Right lobe of liver (tissue), 6 donors: Measurements from ENCODE around the gene ANO6. TPM values are rescaled to one million over a fixed set of nuclear protein-coding genes. Genes with fewer than 3 reads are reported as not detected.
"Not testable (repeated sequence)": the region's sequence is repeated elsewhere in the genome, so short reads cannot be mapped to it uniquely, and the experiment has no call there.

ENCODE experiments used
- ATAC-seq, 4 donors: fragments of 200-7000 bp; cut with Tn5 transposase; one replicate each; pipeline ENCODE4 v1.9.1; 2020; ENCODE audit warnings: mild to moderate bottlenecking in 4 of 4, moderate library complexity in 4 of 4
- DNase-seq, 3 donors: peaks; one replicate each; pipeline ENCODE4 v3.0.0-alpha.2; 2020
- H3K27ac ChIP-seq, 3 donors: fragments of 200-600 bp; one replicate each; pipeline ENCODE4 v1.8.0; 2022
- H3K27me3 ChIP-seq, 2 donors: fragments of 200-600 bp; one replicate each; pipeline ENCODE4 v1.8.0; 2022
- H3K36me3 ChIP-seq, 4 donors: fragments of 200-600 bp; sonication (generic) in 1 of 4; one replicate each; pipeline versions ENCODE4 v1.5.1 to v1.8.0; 2017 to 2022; ENCODE audit warnings: control low read depth in 1 of 4
- H3K4me1 ChIP-seq, 4 donors: fragments of 200-600 bp; sonication (generic) in 1 of 4; one replicate each; pipeline versions ENCODE4 v1.5.1 to v1.8.0; 2017 to 2022; ENCODE audit warnings: control low read depth in 1 of 4
- H3K4me3 ChIP-seq, 3 donors: fragments of 200-600 bp; one replicate each; pipeline ENCODE4 v1.8.0; 2022
- H3K9me3 ChIP-seq, 4 donors: fragments of 200-600 bp; sonication (generic) in 1 of 4; one replicate each; pipeline versions ENCODE4 v1.5.1 to v1.8.0; 2017 to 2022; ENCODE audit warnings: control low read depth in 1 of 4
- CTCF ChIP-seq, 4 donors: fragments of 200-600 bp in 3 of 4; fragments of 450-650 bp in 1 of 4; IDR thresholded peaks; one replicate each; pipeline versions ENCODE4 v1.5.1 to v1.8.0; 2016 to 2022; ENCODE audit warnings: antibody characterized with exemption in 4 of 4, mild to moderate bottlenecking in 2 of 4
- POLR2A ChIP-seq: fragments of 450-650 bp; IDR thresholded peaks from one replicate; pipeline ENCODE4 v1.6.1; 2017; ENCODE audit warnings: antibody characterized with exemption, mild to moderate bottlenecking
- WGBS: methylation state at CpG from one replicate; pipeline ENCODE4 v1.1.6; 2018; ENCODE audit warnings: low coverage, low lambda C conversion rate; ENCODE audit not compliant: insufficient coverage; ENCODE audit errors: missing lambda C conversion rate; 5-methylcytosine and 5-hydroxymethylcytosine counted together
- intact Hi-C, 2 donors: fragments of 100-400 bp; cut with DNase I; formaldehyde crosslinking; loops; one replicate each; pipeline versions ENCODE4 v1.11.2 to v1.14.1; 2022
- total RNA-seq, 6 experiments: library from RNA; depleted of rRNA in 2 of 6; stranded (reverse); fragments of >200 nt in 2 of 6; fragmentation: NEBNext Ultra II Directional in 3 of 6; extraction: Animal tissue kit (Norgen Biotek cat#: 25700) in 3 of 6; gene quantifications; one replicate each; pipeline versions ENCODE4 v1.1.0 to v1.2.4, GENCODE V29; 2016 to 2023
- donor health status: DM: no; HTN: yes; CAD: no.
- donor health status: DM: no; HTN: no; CAD: no.
- donor health status: DM: no; HTN: no; CAD: no.
- donor health status: DM: no; HTN: yes; CAD: no.
- donor health status: DM: no; HTN: yes; CAD: no.

The ANO6 gene
- total RNA-seq, 6 experiments from 2014 or later: 41.8 to 78.5 (median 48.9) TPM

DNA sequence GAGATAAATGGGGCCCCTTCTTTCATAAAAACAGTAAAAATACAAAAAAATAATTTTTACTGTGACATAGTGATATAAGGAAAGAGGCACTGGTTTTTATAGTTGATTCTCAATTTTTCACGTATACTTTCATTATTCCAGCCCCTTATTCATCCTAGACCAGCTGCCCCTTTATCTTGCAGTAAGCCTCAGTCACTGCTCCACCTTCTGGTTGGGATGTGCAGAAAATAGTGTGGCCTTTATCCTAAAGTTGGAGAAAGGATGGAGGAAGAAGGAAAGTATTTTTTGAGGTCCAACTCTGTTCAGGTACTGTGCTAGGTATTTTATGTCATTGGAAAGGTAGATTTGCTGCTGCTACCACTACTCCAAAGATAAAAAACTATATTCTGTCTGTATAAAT lies 172.7 kb downstream of the ANO6 start:
- Histone ChIP-seq H3K9me3 (no peaks in the 10 kb centered on the region), H3K4me1 (no peaks in the 10 kb centered on the region)
- TF ChIP-seq POLR2A: no peak
- TF ChIP-seq CTCF (IDR thresholded peaks at IDR 0.05): peak; percentile 55 to 71 (median 62)

DNA sequence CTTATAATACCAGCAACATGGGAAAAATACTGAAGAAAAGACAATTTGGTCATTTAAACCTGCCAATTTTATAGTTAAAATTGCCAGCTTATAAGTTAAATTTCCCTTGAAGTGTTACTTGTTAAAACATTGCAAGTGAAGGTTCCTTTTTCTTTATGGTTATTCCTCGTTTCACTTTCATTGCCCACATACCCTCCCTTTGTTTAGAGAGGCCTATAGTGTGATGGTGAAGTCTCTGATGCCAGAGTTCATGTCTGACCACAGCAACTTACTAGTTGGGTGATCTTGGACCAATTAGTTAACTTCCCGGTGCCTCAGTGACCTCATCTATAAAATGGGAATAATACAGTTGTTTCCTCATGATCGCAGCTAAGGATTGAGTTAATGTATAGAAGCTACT lies 173.5 kb downstream of the ANO6 start:
- H3K4me1 ChIP-seq: no peaks in the 10 kb centered on the region
- no peak for TF ChIP-seq POLR2A
- TF ChIP-seq CTCF (IDR thresholded peaks at IDR 0.05): no peak
- peaks cover 0 to 3% (median 0%) of the 10 kb centered on the region in 4 donors for H3K36me3 ChIP-seq
- no peaks in the 10 kb centered on the region for H3K27me3 ChIP-seq
- H3K4me3 ChIP-seq: no peak overlapping the region
- ATAC-seq: no peak
- DNase-seq: no peak
- intact Hi-C loops: loop anchor here in 1 of 2 donors (10.0 kb wide), 1 partner anchor 205 kb away; no protein-coding TSS in a partner anchor
- no peaks in the 10 kb centered on the region for H3K9me3 ChIP-seq
- WGBS: 94% methylated on average over 3 of the region's 3 CpGs
- H3K27ac ChIP-seq: no peak overlapping the region

More for the DNA sequence above, 172.7 kb downstream of the ANO6 start:
- Histone ChIP-seq H3K36me3 (peaks cover 0 to 3% (median under 1%) of the 10 kb centered on the region in 4 donors), H3K4me3 (no peak overlapping the region), H3K27ac (no peak overlapping the region), H3K27me3 (no peaks in the 10 kb centered on the region)
- intact Hi-C loops: loop anchor here in 1 of 2 donors (10.0 kb wide), 1 partner anchor 204 kb away; no protein-coding TSS in a partner anchor
- 13% methylated on average over 1 of the region's 1 CpG for WGBS
- ATAC-seq (peak; percentile 72 to 77 (median 73)), DNase-seq (no peak)

DNA sequence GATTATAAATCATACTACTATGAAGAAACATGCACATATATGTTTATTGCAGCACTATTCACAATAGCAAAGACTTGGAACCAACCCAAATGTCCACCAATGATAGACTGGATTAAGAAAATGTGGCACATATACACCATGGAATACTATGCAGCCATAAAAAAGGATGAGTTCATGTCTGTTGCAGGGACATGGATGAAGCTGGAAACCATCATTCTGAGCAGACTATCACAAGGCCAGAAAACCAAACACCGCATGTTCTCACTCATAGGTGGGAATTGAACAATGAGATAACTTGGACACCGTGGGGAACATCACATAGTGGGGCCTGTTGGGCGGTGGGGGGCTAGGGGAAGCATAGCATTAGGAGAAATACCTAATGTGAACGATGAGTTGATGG lies 181.6 kb downstream of the ANO6 start:
- WGBS: 95% methylated on average over 4 of the region's 4 CpGs
- H3K9me3 ChIP-seq, H3K4me3 ChIP-seq, H3K27ac ChIP-seq, intact Hi-C loops, H3K36me3 ChIP-seq, H3K27me3 ChIP-seq, H3K4me1 ChIP-seq, ATAC-seq, DNase-seq: not testable (repeated sequence)

DNA sequence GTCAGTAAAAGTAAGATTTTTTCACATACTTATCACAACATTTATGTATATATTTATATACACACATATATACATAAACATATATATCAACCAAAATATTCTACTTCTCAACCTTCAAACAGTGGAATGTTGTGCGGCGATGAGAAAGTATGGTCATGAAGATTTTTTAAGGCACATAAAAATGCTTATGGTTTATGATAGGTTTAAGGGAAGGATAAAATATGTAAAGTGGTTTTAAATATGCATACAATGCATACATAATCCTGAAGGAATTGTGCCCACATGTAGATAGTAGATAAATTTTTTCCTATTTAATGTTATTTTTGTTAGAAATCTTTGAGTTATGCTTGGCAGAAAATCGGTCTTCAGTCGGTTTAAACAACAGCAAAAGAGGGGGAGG lies 182.7 kb downstream of the ANO6 start:
- H3K4me3 ChIP-seq: no peak overlapping the region
- peaks cover 0 to 4% (median 0%) of the 10 kb centered on the region in 4 donors for H3K36me3 ChIP-seq
- intact Hi-C loops: no loop called here
- no peaks in the 10 kb centered on the region for H3K9me3 ChIP-seq
- H3K4me1 ChIP-seq: no peaks in the 10 kb centered on the region
- DNase-seq: no peak
- TF ChIP-seq POLR2A (no peak), CTCF (IDR thresholded peaks at IDR 0.05) (no peak)
- no peak overlapping the region for H3K27ac ChIP-seq
- WGBS: 98% methylated on average over 4 of the region's 4 CpGs
- no peak for ATAC-seq
- no peaks in the 10 kb centered on the region for H3K27me3 ChIP-seq

DNA sequence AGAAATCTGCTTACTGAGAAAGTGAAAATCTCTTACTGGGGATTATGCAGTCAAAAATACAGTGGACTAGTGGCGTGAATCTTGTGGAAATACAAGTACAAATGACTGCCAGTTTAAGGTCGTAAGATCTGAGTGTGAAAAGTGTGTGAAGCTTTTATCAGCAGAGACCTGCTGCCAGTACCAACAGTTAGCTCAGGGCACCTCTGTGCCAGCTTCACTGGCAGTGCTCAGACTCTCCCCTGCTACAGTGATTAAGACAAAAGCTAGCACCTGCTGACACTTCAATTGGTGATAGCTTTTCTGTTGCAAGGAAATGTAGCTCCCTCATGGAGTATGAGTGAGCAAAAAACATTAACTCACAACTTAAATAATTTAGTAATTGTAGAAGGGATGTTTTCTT lies 185.1 kb downstream of the ANO6 start:
- TF ChIP-seq POLR2A (no peak), CTCF (IDR thresholded peaks at IDR 0.05) (no peak)

More for the DNA sequence above, 185.1 kb downstream of the ANO6 start:
- H3K9me3 ChIP-seq: no peaks in the 10 kb centered on the region
- 67% methylated on average over 2 of the region's 2 CpGs for WGBS
- H3K27me3 ChIP-seq: no peaks in the 10 kb centered on the region
- H3K4me3 ChIP-seq: no peak overlapping the region
- no peaks in the 10 kb centered on the region for H3K4me1 ChIP-seq
- DNase-seq (no peak), ATAC-seq (peak in 1 of 4 donors; percentile 27)
- intact Hi-C loops: no loop called here
- no peak overlapping the region for H3K27ac ChIP-seq
- peaks cover 0 to 12% (median 0%) of the 10 kb centered on the region in 4 donors for H3K36me3 ChIP-seq
